Caco-2 (cell line): ENCODE data around the gene ZBTB7A. TPM values are rescaled to one million over a fixed set of nuclear protein-coding genes. Genes with fewer than 3 reads are reported as not detected.

ENCODE experiments used
- BruUV-seq: library from RNA; stranded (reverse); fragments of 400-500 nt; replicated peaks from 2 replicates; lab custom pipeline; 2021; lab: Mats Ljungman, UMichigan
- CTCF ChIA-PET: fragments of 300-600 bp; sonication (Branson Sonifier 250); formaldehyde crosslinking; loops from one replicate; lab custom pipeline; 2022; ENCODE audit warnings: antibody characterized with exemption; lab: Charles Lee
- POLR2A ChIA-PET: fragments of 300-600 bp; sonication (Branson Sonifier 250); formaldehyde crosslinking; loops from one replicate; lab custom pipeline; 2022; ENCODE audit warnings: antibody characterized with exemption; lab: Charles Lee
- DNase-seq, 2 experiments: peaks; one replicate each; pipeline versions ENCODE4 v3.0.0 to v3.0.0-alpha.2; 2020 to 2022
- H3K27me3 ChIP-seq: replicated peaks from 2 replicates; pipeline ENCODE4 v1.6.0; 2011; ENCODE audit warnings: low read length; ENCODE audit not compliant: control insufficient read depth, insufficient read depth
- H3K36me3 ChIP-seq: 2 replicates; pipeline ENCODE4 v1.5.1; 2011; ENCODE audit warnings: low read length; ENCODE audit not compliant: control insufficient read depth, insufficient read depth
- H3K4me1 ChIP-seq: fragments of 250-450 bp; sonication (Bioruptor Pico); 2 replicates; pipeline ENCODE4 v1.5.1; 2020; ENCODE audit warnings: mild to moderate bottlenecking
- H3K4me3 ChIP-seq: 2 replicates; pipeline ENCODE4 v1.5.1; 2011; ENCODE audit warnings: low read depth, mild to moderate bottlenecking, control low read depth, low read length
- H3K9me3 ChIP-seq: fragments of 250-450 bp; sonication (Bioruptor Pico); 2 replicates; pipeline ENCODE4 v1.5.1; 2020; ENCODE audit warnings: mild to moderate bottlenecking, moderate library complexity
- H3K27ac Mint-ChIP-seq: one replicate; pipeline ENCODE4 v1.8.0; 2022; ENCODE audit warnings: mixed read lengths; ENCODE audit not compliant: unreplicated experiment
- H3K27me3 Mint-ChIP-seq: one replicate; pipeline ENCODE4 v1.8.0; 2022; ENCODE audit warnings: mixed read lengths; ENCODE audit not compliant: insufficient read depth, unreplicated experiment
- H3K36me3 Mint-ChIP-seq: one replicate; pipeline ENCODE4 v1.8.0; 2022; ENCODE audit warnings: mild to moderate bottlenecking, mixed read lengths; ENCODE audit not compliant: insufficient read depth, unreplicated experiment
- H3K4me1 Mint-ChIP-seq: one replicate; pipeline ENCODE4 v1.8.0; 2022; ENCODE audit warnings: low read depth, mixed read lengths; ENCODE audit not compliant: unreplicated experiment
- H3K4me3 Mint-ChIP-seq: one replicate; pipeline ENCODE4 v1.8.0; 2022; ENCODE audit warnings: mild to moderate bottlenecking, moderate library complexity, mixed read lengths; ENCODE audit not compliant: unreplicated experiment
- H3K9me3 Mint-ChIP-seq: one replicate; pipeline ENCODE4 v1.8.0; 2022; ENCODE audit warnings: mixed read lengths; ENCODE audit not compliant: unreplicated experiment
- intact Hi-C: fragments of 100-400 bp; cut with micrococcal nuclease; formaldehyde crosslinking; loops from one replicate; pipeline ENCODE4 v1.10.0; 2022; ENCODE audit not compliant: unreplicated experiment
- total RNA-seq: library from RNA; stranded (reverse); gene quantifications from 2 replicates; pipeline ENCODE4 v1.2.3, GENCODE V29; 2022
- TF ChIP-seq, protein P1 (sequence below), 2 experiments: fragments of 200-600 bp in 1 of 2; IDR thresholded peaks; 1 replicate in 1 of 2; 2 replicates in 1 of 2; pipeline versions ENCODE4 v1.5.1 to v1.8.0; 2011 to 2022; ENCODE audit warnings: antibody characterized with exemption in 1 of 2, control low read depth in 1 of 2, inconsistent platforms in 1 of 2, low read depth in 1 of 2, low read length in 1 of 2, mild to moderate bottlenecking in 1 of 2, moderate library complexity in 1 of 2; ENCODE audit not compliant: insufficient read depth in 1 of 2, severe bottlenecking in 1 of 2, unreplicated experiment in 1 of 2

The ZBTB7A gene
- total RNA-seq, 1 experiment from 2014 or later: 11.9 TPM

DNA sequence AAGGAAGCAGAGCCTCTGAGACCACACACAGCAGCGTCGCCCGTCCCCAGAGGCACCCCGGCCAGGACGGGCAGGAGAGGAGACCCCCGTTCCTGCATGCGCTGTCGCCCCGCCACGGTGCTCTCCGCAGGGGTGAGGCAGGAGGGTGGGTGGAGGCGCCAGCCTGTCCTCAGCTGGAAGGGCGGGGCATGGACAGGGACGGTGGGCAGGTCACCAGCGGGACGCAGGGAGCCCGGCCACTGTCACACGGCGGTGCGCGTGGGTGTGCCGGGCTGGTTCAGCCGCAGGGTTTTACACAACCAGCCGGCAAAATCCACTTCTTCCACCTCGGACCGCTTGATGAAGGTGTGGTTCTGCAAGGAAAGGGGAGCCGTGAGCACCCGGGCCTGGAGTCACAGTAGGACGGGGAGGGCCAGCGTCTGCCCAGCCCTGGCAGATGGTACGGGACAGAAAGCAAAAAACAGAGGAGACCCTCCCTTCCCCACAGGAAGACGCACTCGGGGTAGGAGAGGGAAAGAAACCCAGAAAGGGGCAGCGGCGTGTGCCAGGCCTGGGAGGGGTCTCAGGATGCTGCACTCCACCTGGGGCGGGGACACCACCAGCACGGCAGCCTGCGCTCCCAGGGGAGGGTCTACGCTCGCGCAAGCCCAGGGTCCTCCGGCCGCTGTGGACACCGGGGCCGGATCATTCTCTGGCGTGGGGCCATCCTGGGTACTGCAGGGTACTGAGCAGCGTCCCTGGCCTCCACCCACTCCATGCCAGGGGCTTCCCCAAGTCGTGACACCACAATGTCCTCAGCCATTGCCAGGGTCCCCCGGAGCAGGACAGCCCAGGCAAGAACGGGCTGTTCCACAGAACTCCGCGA, 23.9 kb upstream of the ZBTB7A start:
- Histone ChIP-seq H3K36me3 (no peaks in the 10 kb centered on the region), H3K9me3 (no peaks in the 10 kb centered on the region), H3K27me3 (no peaks in the 10 kb centered on the region), H3K4me1 (peaks cover 6% of the 10 kb centered on the region), H3K4me3 (no peak overlapping the region)
- TF ChIP-seq, protein P1, sequence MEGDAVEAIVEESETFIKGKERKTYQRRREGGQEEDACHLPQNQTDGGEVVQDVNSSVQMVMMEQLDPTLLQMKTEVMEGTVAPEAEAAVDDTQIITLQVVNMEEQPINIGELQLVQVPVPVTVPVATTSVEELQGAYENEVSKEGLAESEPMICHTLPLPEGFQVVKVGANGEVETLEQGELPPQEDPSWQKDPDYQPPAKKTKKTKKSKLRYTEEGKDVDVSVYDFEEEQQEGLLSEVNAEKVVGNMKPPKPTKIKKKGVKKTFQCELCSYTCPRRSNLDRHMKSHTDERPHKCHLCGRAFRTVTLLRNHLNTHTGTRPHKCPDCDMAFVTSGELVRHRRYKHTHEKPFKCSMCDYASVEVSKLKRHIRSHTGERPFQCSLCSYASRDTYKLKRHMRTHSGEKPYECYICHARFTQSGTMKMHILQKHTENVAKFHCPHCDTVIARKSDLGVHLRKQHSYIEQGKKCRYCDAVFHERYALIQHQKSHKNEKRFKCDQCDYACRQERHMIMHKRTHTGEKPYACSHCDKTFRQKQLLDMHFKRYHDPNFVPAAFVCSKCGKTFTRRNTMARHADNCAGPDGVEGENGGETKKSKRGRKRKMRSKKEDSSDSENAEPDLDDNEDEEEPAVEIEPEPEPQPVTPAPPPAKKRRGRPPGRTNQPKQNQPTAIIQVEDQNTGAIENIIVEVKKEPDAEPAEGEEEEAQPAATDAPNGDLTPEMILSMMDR (IDR thresholded peaks at IDR 0.05; ENCODE audit: insufficient read depth in 1 of 2, low read depth in 1 of 2, low read length in 1 of 2, severe bottlenecking in 1 of 2, unreplicated experiment in 1 of 2): no peak
- ChIA-PET CTCF (no interaction called here), POLR2A (no interaction called here)
- H3K4me3 Mint-ChIP-seq: peak overlapping the region; percentile 38
- peaks cover 53% of the 10 kb centered on the region for H3K36me3 Mint-ChIP-seq
- no peaks in the 10 kb centered on the region for H3K9me3 Mint-ChIP-seq
- H3K27ac Mint-ChIP-seq: no peak overlapping the region
- intact Hi-C loops: no loop called here
- no peaks in the 10 kb centered on the region for H3K4me1 Mint-ChIP-seq
- no peak for DNase-seq
- no peaks in the 10 kb centered on the region for H3K27me3 Mint-ChIP-seq
- no TSS peak for BruUV-seq

- no peak overlapping the region for H3K4me3 ChIP-seq
- no peaks in the 10 kb centered on the region for H3K9me3 ChIP-seq
- Mint-ChIP-seq H3K4me1 (no peaks in the 10 kb centered on the region), H3K9me3 (no peaks in the 10 kb centered on the region), H3K27me3 (no peaks in the 10 kb centered on the region), H3K4me3 (peak overlapping the region; percentile 38), H3K27ac (no peak overlapping the region), H3K36me3 (peaks cover 53% of the 10 kb centered on the region)
- H3K36me3 ChIP-seq: no peaks in the 10 kb centered on the region
- peak in 1 of 2 experiments; percentile 57 for DNase-seq
- ChIA-PET CTCF (interaction anchor here (0.7 kb wide), 1 partner anchor 240 kb away, joined by 3 read pairs; no protein-coding TSS in a partner anchor), POLR2A (no interaction called here)
- TF ChIP-seq, protein P1 (IDR thresholded peaks at IDR 0.05; ENCODE audit: insufficient read depth in 1 of 2, low read depth in 1 of 2, low read length in 1 of 2, severe bottlenecking in 1 of 2, unreplicated experiment in 1 of 2): no peak
- H3K4me1 ChIP-seq: peaks cover 6% of the 10 kb centered on the region
- BruUV-seq: no TSS peak
- no peaks in the 10 kb centered on the region for H3K27me3 ChIP-seq
- intact Hi-C loops: no loop called here
Measured at GRCh38 chr19:4089946-4090345, 23.2 kb upstream of the ZBTB7A start.

DNA sequence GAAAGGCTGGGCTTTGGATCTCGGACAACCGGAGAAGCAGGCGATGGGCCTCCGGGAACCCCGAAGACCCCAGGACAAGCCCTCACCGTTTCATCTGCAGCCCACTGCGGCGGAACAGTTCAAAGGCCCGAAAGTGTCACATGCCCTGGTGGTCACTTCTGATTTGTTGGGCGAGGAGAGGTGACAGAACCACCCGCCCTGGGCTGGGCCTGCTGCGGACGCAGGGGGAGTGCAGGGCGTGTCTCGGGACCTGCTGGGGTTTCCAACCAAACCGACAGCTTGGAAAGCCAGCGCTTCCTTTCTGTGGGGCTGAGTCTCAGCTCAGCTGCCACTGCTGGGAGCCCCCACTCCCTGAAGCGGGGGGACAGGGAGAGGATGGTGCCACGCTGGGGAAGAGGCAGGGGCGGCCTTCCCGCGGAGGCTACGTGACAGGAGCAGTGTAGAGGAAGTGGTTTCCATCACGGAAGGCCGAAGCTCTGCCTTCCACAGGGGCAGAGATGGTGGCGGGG, 22.8 kb upstream of the ZBTB7A start:
- Histone ChIP-seq H3K27me3 (no peaks in the 10 kb centered on the region), H3K36me3 (no peaks in the 10 kb centered on the region), H3K9me3 (no peaks in the 10 kb centered on the region), H3K4me1 (peaks cover 9% of the 10 kb centered on the region), H3K4me3 (no peak overlapping the region)
- H3K4me1 Mint-ChIP-seq: no peaks in the 10 kb centered on the region
- BruUV-seq: no TSS peak
- DNase-seq: no peak
- TF ChIP-seq, protein P1 (IDR thresholded peaks at IDR 0.05; ENCODE audit: insufficient read depth in 1 of 2, low read depth in 1 of 2, low read length in 1 of 2, severe bottlenecking in 1 of 2, unreplicated experiment in 1 of 2): no peak
- no peaks in the 10 kb centered on the region for H3K27me3 Mint-ChIP-seq
- no peaks in the 10 kb centered on the region for H3K9me3 Mint-ChIP-seq
- CTCF ChIA-PET: interaction anchor here (0.7 kb wide), 1 partner anchor 240 kb away, joined by 3 read pairs; no protein-coding TSS in a partner anchor
- H3K27ac Mint-ChIP-seq: no peak overlapping the region
- intact Hi-C loops: no loop called here
- POLR2A ChIA-PET: no interaction called here
- peak overlapping the region; percentile 38 for H3K4me3 Mint-ChIP-seq
- H3K36me3 Mint-ChIP-seq: peaks cover 55% of the 10 kb centered on the region
